Uterus (tissue), 4 donors: ENCODE results near the gene CCDC149. TPM values are rescaled to one million over a fixed set of nuclear protein-coding genes. Genes with fewer than 3 reads are reported as not detected.

Experiments
- DNase-seq, 2 donors: peaks; one replicate each; pipeline ENCODE4 v3.0.0-alpha.2; 2019 to 2020
- H3K27ac ChIP-seq, 2 donors: fragments of 200-600 bp; sonication (generic); 1 replicate in 1 of 2; 2 replicates in 1 of 2; pipeline ENCODE4 v1.5.1; 2016 to 2018
- H3K27me3 ChIP-seq, 2 donors: fragments of 200-600 bp; sonication (generic); one replicate each; pipeline ENCODE4 v1.5.1; 2018 to 2019; ENCODE audit warnings: control low read depth in 1 of 2
- H3K36me3 ChIP-seq, 2 donors: fragments of 200-600 bp; sonication (generic); one replicate each; pipeline ENCODE4 v1.5.1; 2019; ENCODE audit warnings: control low read depth in 1 of 2
- H3K4me1 ChIP-seq, 2 donors: fragments of 200-600 bp; sonication (generic); one replicate each; pipeline ENCODE4 v1.5.1; 2018 to 2019; ENCODE audit warnings: control low read depth in 1 of 2
- H3K4me3 ChIP-seq, 2 donors: fragments of 200-600 bp; sonication (generic); 1 replicate in 1 of 2; 2 replicates in 1 of 2; pipeline ENCODE4 v1.5.1; 2018 to 2019; ENCODE audit warnings: mild to moderate bottlenecking in 1 of 2
- H3K9me3 ChIP-seq, 2 donors: fragments of 200-600 bp; sonication (generic); one replicate each; pipeline ENCODE4 v1.5.1; 2019; ENCODE audit warnings: control low read depth in 1 of 2
- POLR2A ChIP-seq, 2 donors: fragments of 450-650 bp; IDR thresholded peaks; one replicate each; pipeline ENCODE4 v1.6.1; 2016; ENCODE audit warnings: antibody characterized with exemption in 2 of 2, mild to moderate bottlenecking in 1 of 2, moderate library complexity in 1 of 2
- intact Hi-C: fragments of 100-400 bp; cut with DNase I; formaldehyde crosslinking; loops from one replicate; pipeline ENCODE4 v1.15.1; 2023; ENCODE audit warnings: low total_unique reads
- total RNA-seq, 4 donors: library from RNA; depleted of rRNA in 3 of 4; stranded (reverse); fragments of >200 nt in 3 of 4; gene quantifications; one replicate each; pipeline versions ENCODE4 v1.1.0 to v1.2.4, GENCODE V29; 2014 to 2023
- TF ChIP-seq, protein P1 (sequence below), 4 experiments: fragments of 200-600 bp in 2 of 4; fragments of 450-650 bp in 2 of 4; sonication (generic) in 2 of 4; IDR thresholded peaks; one replicate each; pipeline ENCODE4 v1.5.1; 2016 to 2019; ENCODE audit warnings: antibody characterized with exemption in 4 of 4, mild to moderate bottlenecking in 2 of 4, moderate library complexity in 1 of 4
- donor health status: DM: yes; HTN: yes; CAD: no.

The CCDC149 gene
- total RNA-seq, 4 donors from 2014 or later, result 18.7 to 462 (median 69.3) TPM

DNA sequence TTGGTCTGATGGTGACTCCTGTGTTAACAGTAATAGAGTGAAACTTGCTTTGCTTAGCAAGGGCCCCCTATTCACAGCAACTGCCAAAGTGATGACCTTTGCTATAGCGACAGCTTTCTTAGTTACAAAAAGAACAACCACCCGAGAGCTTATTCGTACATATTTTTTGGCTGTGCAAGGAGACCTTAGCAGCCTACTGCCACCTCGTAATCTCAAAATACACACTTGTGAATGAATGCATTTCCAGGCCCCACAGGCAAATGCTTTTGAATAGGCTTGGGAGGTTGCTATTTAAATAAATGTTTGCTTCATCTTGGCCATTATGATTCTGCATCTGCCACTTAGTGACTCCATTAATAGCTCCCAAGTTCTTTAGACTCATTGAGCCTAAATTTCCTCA lies 47.4 kb downstream of the CCDC149 start:
- Histone ChIP-seq H3K4me1 (no peaks in the 10 kb centered on the region), H3K27ac (no peak overlapping the region), H3K4me3 (no peak overlapping the region), H3K9me3 (no peaks in the 10 kb centered on the region), H3K36me3 (no peaks in the 10 kb centered on the region), H3K27me3 (no peaks in the 10 kb centered on the region)
- TF ChIP-seq, protein P1, sequence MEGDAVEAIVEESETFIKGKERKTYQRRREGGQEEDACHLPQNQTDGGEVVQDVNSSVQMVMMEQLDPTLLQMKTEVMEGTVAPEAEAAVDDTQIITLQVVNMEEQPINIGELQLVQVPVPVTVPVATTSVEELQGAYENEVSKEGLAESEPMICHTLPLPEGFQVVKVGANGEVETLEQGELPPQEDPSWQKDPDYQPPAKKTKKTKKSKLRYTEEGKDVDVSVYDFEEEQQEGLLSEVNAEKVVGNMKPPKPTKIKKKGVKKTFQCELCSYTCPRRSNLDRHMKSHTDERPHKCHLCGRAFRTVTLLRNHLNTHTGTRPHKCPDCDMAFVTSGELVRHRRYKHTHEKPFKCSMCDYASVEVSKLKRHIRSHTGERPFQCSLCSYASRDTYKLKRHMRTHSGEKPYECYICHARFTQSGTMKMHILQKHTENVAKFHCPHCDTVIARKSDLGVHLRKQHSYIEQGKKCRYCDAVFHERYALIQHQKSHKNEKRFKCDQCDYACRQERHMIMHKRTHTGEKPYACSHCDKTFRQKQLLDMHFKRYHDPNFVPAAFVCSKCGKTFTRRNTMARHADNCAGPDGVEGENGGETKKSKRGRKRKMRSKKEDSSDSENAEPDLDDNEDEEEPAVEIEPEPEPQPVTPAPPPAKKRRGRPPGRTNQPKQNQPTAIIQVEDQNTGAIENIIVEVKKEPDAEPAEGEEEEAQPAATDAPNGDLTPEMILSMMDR (IDR thresholded peaks at IDR 0.05), result no peak
- TF ChIP-seq POLR2A (IDR thresholded peaks at IDR 0.05), result no peak
- intact Hi-C loops, result no loop called here
- DNase-seq, result no peak

DNA sequence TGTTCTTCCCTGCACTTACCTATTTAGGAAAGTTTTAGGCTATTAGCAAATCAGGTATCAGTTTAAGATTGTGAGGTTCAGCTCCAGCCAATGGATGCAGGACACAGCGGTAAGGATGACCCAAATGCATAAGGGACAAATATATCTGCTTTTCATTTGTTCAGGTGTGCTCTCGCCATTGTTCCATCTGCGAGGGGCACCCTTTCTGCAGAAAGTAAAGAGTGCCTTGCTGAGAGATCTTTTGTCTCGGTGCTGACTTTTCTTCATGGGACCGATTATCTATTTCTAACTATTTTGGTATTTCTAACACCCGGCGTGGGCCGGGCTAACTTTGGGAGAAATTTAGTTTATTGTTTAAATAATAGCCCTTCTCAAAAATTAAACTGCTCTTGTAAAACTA lies 49.0 kb downstream of the CCDC149 start:
- no peaks in the 10 kb centered on the region for H3K36me3 ChIP-seq
- peaks cover 0 to 3% of the 10 kb centered on the region in 2 donors for H3K4me1 ChIP-seq
- no peak overlapping the region for H3K4me3 ChIP-seq
- DNase-seq, result no peak
- no peaks in the 10 kb centered on the region for H3K9me3 ChIP-seq
- TF ChIP-seq, protein P1 (IDR thresholded peaks at IDR 0.05), result no peak
- no peak for TF ChIP-seq POLR2A (IDR thresholded peaks at IDR 0.05)
- intact Hi-C loops, result no loop called here
- H3K27ac ChIP-seq, result no peak overlapping the region
- H3K27me3 ChIP-seq, result no peaks in the 10 kb centered on the region

DNA sequence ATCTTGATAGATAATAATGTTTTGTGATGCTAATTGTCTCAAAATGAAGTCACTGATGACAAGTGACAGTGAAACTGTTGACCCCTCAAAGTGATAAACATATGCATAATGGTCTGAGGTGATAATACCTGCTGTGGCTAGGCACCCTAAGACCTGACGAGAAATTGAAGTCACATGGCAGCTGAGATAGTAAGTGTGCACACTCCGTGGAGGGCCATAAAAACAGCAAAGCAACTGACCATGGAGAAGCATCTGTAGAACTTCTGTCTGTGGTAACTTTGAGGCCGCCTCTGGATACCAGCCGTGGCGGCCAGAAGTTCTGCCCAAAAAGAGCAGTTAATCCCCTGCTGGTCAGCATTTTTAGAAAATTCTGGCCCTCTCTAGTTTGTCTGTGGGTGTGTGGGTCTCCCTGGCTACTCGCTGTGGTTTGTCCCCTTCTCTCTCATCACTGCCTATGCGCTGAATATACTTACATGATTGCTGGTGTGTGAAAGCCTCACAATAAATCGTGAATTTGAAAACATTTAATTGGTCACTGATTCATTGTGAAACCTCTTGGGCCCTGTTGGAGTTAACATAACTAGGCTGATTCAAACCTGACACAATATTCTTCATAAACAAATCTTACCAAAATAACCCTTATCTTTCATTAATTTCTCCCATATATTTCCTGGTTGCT lies 50.6 kb downstream of the CCDC149 start:
- intact Hi-C loops, result no loop called here

DNA sequence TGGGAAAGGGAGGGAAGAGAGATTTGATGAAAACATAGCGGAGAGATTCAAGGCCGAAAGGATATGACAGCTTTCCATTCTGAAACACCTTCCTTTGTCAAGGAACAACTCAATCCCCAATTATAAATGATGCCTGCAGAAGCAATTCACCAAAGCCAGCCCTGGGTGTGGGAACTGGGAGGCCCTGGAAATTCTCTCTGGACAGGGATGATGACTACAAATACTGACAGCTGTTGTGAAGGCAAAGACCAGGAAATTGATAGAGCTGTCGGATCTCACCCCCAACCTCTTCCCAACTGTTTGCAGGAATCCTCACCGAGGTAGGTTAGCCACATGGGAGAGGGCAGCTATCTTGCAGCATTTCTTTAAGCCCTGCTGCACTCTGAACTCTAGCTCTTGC lies 54.3 kb downstream of the CCDC149 start:
- Histone ChIP-seq H3K4me3 (no peak overlapping the region), H3K27ac (peak overlapping the region; percentile 72 to 89), H3K36me3 (no peaks in the 10 kb centered on the region), H3K4me1 (peaks cover 10 to 11% of the 10 kb centered on the region in 2 donors), H3K9me3 (no peaks in the 10 kb centered on the region), H3K27me3 (no peaks in the 10 kb centered on the region)
- intact Hi-C loops, result no loop called here
- no peak for DNase-seq
- TF ChIP-seq, protein P1 (IDR thresholded peaks at IDR 0.05), result no peak
- TF ChIP-seq POLR2A (IDR thresholded peaks at IDR 0.05), result no peak

More for the DNA sequence above, 50.6 kb downstream of the CCDC149 start:
- Histone ChIP-seq H3K27ac (no peak overlapping the region), H3K4me1 (peaks cover 4 to 10% of the 10 kb centered on the region in 2 donors), H3K36me3 (no peaks in the 10 kb centered on the region), H3K4me3 (no peak overlapping the region), H3K9me3 (no peaks in the 10 kb centered on the region), H3K27me3 (no peaks in the 10 kb centered on the region)
- no peak for TF ChIP-seq POLR2A (IDR thresholded peaks at IDR 0.05)
- TF ChIP-seq, protein P1 (IDR thresholded peaks at IDR 0.05), result no peak
- DNase-seq, result no peak

DNA sequence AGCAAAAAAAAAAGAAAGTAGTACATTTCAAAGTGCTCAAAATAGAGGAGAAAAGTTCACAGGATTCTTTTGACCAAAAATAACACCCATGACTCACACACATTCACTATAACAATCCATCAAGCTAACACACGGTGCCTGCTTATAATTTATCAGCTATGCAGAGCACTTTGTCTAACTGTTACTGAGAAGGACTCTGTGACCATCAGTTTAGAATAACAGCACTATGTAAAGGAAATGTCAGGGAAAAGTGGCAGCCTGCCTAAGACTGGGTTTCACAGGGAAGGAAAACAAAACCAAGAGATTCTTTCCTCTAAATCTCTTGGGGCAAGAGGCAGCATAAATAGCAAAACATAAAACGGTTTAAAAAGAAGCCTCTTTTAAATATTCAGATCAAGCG lies 54.8 kb downstream of the CCDC149 start:
- intact Hi-C loops, result no loop called here
- Histone ChIP-seq H3K4me1 (peaks cover 10 to 11% of the 10 kb centered on the region in 2 donors), H3K27me3 (no peaks in the 10 kb centered on the region), H3K4me3 (no peak overlapping the region), H3K9me3 (no peaks in the 10 kb centered on the region), H3K27ac (peak overlapping the region; percentile 72 to 89), H3K36me3 (no peaks in the 10 kb centered on the region)
- TF ChIP-seq, protein P1 (IDR thresholded peaks at IDR 0.05), result no peak
- no peak for TF ChIP-seq POLR2A (IDR thresholded peaks at IDR 0.05)
- peak in 1 of 2 donors; percentile 40 for DNase-seq
